Activated CD8-positive, alpha-beta memory T cell treated with anti-CD3 and anti-CD28 coated beads for 36 hours (primary cell): ENCODE data around the gene GPC3. TPM values are rescaled to one million over a fixed set of nuclear protein-coding genes. Genes with fewer than 3 reads are reported as not detected.
"Not testable (repeated sequence)": the region's sequence is repeated elsewhere in the genome, so short reads cannot be mapped to it uniquely, and the experiment has no call there.

ENCODE experiments used
- CTCF ChIA-PET: fragments of 350-600 bp; sonication (Branson Sonifier 250); formaldehyde crosslinking; loops from one replicate; lab custom pipeline; 2021; ENCODE audit warnings: antibody characterized with exemption; lab: Charles Lee
- POLR2A ChIA-PET: fragments of 350-600 bp; sonication (Branson Sonifier 250); formaldehyde crosslinking; loops from one replicate; lab custom pipeline; 2021; ENCODE audit warnings: antibody characterized with exemption; lab: Charles Lee
- total RNA-seq, 2 experiments: library from RNA; stranded (reverse); gene quantifications; one replicate each; pipeline ENCODE4 v1.2.3, GENCODE V29; 2021

The GPC3 gene
- total RNA-seq, 2 experiments from 2014 or later: not detected

DNA sequence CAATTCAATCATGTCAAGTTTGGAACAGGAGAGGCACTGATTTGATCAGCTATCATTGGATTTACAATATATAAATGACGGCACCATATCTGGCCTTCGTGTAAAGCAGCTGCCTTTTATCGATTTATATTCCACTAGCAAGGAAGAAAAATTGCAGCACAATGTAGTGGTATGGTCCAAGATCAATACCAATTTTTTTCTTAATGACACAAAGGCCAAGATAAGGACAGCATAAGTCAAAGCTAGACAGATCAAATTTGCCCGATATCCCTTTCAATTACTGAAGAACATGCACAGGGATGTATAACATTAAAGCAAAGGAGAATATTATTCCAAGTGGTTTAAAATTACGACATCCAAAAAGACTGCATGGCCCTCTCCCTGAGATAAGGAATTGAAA, 167.4 kb downstream of the GPC3 start:
- POLR2A ChIA-PET: no interaction called here
- CTCF ChIA-PET: no interaction called here

DNA sequence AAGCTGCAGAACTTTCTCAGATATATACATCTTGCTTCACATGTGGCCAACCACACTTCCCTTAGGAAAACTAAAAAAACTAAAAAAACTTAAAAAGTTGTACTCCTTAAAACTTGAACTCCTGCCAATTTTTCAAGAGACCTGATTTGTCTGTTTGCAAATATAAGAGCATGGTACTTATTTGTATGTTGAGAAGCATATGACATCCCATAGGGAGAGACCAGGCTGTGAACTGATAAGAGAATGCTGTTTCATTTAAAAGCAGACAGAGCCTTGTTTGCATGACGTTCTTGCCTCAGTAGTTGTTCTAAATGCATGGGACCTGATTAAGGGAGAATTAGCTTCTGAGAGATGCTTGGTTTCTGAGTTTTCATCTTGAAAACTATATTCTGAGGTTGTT, 169.9 kb downstream of the GPC3 start:
- ChIA-PET POLR2A (no interaction called here), CTCF (interaction anchor here (0.8 kb wide), 1 partner anchor 23 kb away, joined by 3 read pairs; no protein-coding TSS in a partner anchor)

DNA sequence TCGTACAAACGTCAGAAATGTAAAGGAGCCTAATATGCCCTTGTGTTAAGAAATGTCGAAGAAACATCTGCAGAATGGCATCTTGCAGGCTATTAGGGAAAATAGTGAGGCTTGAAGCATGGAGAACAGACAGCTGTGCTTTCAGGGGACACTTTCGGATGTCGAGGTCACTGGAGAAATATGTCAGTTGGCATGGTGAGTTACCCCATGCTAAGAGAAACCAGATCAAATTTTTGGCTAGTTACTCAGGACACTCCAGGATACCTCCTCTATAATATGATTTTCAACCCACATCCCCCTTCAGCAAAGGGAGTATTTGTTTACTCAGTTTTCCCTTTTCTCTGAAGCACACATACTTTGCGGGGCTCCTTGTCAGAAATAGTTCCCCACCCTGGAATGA, 171.4 kb downstream of the GPC3 start:
- POLR2A ChIA-PET: no interaction called here
- CTCF ChIA-PET: no interaction called here

DNA sequence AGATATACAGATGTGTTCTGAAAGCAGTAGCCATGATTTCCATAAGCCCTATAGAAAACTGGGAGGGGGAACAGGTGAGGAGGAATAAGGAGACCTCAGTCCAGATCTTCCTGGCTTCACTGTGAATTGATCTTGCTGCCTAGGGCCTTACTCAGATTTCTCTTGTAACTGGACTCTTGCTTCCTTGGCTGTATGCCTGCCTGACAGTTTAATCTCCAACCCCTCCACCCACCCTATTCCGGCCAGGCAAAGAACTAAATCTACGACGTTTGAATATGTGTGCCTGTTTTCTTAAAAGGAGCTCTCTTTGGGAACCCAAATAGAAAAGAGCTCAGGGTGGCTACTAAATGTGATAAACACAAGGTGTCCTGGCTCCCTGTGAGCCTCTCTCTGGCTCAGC, 173.0 kb downstream of the GPC3 start:
- ChIA-PET CTCF (interaction anchor here (1.3 kb wide), 1 partner anchor 20 kb away, joined by 4 read pairs; no protein-coding TSS in a partner anchor), POLR2A (no interaction called here)

DNA sequence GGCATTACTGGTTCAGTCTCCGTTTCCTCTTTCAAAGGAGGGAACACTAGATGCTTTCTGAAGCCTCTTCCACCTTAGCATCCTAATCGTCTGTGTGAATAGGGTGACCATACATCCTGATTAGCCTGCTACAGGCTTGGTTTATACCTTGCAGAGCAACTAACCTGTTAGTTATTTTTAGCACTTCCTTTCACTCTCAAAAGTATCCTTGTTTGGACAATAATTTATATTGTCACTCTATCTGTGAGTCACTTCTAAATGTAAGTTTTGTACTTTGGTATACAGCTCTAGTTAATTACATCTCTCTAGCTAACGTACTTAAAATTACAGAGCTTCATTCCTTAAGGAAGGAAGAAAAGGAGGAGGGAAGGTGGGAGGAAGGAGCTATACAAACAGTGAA, 174.5 kb downstream of the GPC3 start:
- POLR2A ChIA-PET: no interaction called here

DNA sequence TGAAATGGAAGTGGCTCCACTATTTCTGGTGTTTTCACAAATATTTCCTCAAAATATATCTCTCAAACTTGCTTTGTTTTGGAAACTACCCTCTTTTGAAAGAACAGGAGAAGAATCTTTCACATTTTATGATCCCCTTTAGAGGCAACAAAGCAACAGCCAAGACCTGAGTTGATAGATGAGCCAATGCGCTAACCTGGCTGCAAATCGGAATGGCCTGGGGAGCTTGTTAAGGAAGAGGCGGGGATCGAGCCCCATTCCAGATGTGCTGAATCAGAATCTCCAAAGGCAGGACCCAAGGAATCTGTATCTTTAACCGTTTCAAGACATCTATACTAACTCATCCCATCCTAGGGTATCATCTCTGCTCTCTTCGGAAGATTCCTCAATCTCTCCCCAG, 181.3 kb downstream of the GPC3 start:
- ChIA-PET POLR2A (no interaction called here), CTCF (no interaction called here)

More for the DNA sequence above, 174.5 kb downstream of the GPC3 start:
- CTCF ChIA-PET: no interaction called here

DNA sequence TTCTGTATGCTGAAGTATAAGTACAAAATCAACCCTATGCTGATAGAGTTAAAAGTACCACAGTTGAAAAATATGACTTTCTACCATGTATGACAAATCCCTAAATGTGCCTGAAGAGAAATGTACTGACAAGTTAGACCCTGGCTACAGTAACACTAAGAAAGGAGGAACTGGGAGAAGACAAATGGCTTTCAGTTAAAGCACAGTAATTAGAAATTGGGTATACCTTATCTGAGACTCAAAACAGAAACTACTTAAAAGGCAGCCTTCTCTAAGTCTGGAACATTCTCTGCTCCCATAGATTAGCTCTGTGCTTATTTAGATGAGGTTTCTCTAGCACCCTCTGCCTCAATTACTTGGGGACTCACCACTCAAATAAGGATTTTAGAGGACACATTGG, 189.1 kb downstream of the GPC3 start:
- POLR2A ChIA-PET: no interaction called here
- CTCF ChIA-PET: no interaction called here

DNA sequence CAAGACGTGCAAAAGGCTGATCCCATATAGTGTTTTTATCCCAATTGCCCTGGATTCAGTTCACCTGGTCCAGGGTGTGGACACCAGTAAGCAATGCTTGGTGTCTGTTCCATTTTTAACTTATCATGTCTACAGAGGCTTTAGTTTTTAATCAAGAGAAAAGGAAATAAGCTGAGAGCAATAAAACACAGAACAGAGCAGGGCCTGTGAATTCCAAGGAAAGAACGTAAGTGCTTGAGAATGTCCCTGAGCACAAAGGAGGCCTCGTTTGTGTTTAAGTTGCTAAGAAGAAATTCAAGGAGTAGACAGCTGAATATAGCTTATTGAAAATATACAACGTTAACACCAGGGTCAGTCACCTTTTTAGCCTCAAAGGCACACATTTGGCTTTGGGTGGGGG, 191.3 kb downstream of the GPC3 start:
- CTCF ChIA-PET: no interaction called here

DNA sequence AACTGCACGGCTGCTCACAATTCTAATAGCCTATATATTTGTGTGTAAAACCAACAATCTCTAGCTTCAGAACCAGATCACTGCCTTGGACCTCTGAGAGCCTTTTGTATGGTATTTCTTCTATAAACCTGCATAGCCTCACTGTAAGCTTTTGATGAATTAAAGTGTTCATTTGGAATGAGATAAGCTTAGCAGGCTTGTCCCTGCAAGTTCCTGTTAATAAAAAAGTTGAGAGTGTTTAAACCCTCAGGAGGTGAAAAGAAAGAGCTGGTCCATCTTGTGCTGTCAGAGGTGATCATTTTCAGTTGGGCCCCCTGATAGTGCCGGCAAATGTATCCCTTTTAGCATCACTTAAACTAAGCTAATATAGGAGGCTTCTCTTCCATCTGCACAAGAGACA, 191.8 kb downstream of the GPC3 start:
- CTCF ChIA-PET: no interaction called here
- POLR2A ChIA-PET: no interaction called here

More for the DNA sequence above, 191.3 kb downstream of the GPC3 start:
- POLR2A ChIA-PET: no interaction called here

DNA sequence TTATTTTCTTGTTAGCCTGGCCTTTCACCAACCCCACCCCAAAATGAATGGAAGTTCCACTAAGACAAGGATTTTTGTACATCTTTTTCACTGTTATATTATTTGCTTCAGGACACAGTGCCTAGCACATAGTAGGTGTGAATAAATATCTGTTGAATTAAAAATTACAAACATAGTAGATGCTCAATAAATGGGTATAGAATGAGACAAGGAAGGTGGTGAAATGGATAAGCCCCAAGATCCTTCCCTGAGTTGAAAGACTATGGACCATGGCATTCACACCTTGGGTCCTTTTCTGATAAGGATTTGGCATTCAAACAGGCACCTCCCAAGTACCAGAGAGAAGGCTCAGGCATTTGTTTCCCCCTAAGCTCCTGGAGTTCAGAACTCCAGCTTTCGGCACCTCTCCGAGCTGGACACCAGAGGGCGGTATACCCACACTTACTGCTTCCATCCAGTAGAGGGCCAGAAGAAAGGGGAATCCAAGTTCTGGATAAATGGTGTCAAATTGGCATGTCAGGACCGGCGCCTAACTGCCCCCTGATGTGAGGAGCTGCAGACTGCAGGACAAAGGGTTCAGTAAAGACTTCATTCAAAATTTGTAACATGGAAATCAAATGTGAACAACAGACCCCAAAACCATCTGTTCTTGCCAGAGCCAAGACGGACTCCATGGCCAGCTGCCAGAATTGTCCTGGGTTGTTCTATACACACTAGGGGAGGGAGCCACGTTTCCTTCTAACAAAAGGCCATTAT, 193.0 kb downstream of the GPC3 start:
- POLR2A ChIA-PET: no interaction called here
- CTCF ChIA-PET: interaction anchor here (0.8 to 1.2 kb wide), 5 partner anchors 14 to 601 kb away, joined by 3 to 4 read pairs (median 4); no protein-coding TSS in a partner anchor

DNA sequence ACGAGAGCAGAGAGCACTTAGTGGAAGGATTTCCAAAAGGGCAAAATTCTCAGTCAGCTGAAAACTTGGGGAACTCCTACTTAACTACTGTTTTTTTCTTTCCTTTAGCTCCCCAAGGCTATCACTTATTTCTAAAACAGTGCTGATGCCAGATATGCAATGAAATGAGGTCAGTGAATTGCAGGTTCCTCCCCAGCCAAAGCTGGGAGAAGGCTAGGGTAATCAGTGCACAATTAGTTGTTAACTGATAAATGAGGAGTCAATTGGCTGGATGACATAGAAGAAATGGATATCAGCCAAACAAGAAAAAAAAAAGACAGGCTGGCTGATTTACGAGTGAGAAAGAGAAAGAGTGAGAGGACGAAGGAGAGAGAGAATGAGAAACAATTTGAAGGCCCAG, 195.6 kb downstream of the GPC3 start:
- ChIA-PET POLR2A (interaction anchor here (0.7 kb wide), 1 partner anchor 591 kb away, joined by 3 read pairs; no protein-coding TSS in a partner anchor), CTCF (no interaction called here)

DNA sequence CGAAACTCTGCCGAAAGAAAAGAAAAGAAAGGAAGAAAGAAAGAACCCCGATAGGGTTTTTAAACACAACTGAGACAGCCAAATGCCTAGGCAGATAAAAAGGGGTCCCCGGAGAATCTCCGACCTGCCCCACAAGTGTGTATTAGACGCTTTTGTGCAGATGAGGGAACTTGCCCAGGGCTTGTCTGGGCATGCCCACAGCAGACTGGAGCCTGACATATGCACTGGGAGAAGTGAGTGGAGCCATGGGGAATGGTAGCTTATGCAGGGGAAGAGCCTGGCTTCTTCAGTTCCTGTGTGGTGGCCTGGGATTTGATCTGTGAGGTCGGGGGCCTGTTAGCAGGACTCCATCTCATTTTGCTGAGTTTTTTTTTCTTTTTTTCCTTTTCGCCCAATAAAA, 199.0 kb downstream of the GPC3 start:
- CTCF ChIA-PET: interaction anchor here (1.3 kb wide), 1 partner anchor 240 kb away, joined by 3 read pairs; no protein-coding TSS in a partner anchor
- POLR2A ChIA-PET: no interaction called here

DNA sequence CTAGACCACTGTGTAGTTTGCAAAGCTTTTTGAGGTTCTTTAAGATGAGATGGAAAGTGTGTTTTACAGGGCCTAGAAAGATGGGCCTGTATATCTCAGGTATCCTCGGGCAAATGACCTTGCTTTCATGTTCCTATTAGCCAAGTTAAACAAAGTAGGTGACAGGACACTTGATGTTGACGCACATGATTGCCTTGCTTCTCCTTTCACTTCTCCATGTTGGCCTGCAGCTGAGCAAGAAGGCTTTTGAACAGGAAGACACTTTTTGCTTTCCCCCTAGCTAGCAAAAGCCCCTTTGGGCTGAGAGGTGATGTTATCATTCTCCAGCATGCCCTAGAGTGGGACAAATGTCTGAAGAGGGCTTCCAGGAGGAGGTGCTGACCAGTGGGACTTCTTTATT, 202.1 kb downstream of the GPC3 start:
- CTCF ChIA-PET: no interaction called here

DNA sequence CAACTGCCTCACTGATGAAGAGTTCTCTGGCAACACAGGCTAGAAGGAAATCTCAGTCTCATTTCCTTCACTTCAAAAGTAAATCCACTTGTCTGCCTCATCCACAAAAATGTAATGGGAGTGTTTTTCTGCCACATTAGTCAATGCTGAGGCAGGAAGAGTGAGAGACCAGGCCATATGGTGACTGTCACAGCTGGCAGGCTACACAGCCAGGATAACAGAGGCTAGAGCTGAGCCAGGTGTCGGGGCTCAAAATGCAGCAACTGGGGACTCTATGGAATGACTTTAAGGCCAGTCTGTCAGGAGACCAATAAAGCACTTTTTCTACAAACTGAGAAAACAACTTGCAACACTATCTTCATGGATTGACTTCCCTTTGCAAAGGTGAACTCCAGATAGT, 204.2 kb downstream of the GPC3 start:
- CTCF ChIA-PET: no interaction called here
- POLR2A ChIA-PET: no interaction called here

More for the DNA sequence above, 202.1 kb downstream of the GPC3 start:
- POLR2A ChIA-PET: no interaction called here

DNA sequence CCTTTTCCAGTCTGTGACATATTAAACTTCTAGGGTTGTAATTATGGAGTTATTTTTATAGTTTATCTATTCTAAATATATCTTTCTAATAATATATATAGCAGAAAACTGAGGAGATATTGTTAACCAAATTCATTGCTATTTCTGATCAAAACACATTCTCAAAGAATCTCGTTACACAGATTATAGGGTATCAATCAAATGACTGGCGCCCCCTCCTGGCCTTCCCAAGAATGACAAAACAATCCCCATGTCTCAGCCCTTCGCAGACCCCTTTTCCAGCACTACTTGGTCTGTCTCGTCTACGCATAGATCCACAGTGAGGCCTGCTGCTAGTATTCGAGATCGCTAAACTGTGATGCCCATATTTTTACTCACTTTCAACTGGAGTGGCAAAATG, 209.3 kb downstream of the GPC3 start:
- ChIA-PET CTCF (no interaction called here), POLR2A (no interaction called here)

DNA sequence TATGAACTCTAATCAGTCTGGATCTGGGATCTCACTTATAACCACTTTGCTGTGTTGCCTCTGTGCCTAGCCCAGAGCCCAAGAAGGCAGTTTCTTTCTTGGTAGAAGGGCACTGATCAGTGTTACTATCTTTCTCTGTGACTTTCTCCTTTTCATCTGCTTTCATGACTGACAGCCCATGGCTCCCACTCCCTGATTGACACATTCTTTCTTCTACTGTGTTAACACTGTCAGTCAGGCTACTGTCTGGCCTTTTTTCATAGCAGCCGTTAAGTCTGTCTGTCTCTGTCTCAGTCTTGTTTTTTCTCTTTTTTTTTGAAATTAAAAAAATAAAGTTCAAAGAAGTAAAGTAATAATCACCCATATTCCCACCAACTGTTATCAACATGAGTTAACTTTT, 210.6 kb downstream of the GPC3 start:
- POLR2A ChIA-PET: no interaction called here
- CTCF ChIA-PET: no interaction called here

DNA sequence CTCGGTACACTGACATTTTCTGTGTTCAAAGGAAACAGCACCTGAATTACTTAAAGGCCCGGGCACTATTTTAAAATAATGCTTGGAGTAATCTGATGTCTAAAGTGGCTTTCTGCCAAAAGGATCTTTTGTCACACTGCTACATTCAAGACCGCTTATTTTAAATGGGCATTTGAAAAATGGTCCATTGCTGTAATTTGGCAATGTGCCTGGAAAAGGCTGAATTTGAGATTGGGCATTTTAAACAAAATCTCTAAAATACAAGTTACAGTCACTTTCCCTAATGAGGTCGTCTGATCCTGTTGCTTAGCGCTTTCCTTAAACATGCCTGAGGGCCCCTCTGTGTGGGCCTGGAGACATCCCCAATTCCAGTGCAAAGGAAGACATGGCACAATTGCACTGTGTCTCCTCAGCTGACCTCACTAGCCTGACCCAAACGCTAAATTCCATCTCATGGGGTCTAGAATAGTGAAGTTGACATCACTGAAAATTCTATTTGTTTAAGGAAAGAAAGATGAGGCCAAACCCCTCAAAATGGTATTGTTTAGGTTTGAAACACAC, 214.2 kb downstream of the GPC3 start:
- POLR2A ChIA-PET: no interaction called here
- CTCF ChIA-PET: no interaction called here

DNA sequence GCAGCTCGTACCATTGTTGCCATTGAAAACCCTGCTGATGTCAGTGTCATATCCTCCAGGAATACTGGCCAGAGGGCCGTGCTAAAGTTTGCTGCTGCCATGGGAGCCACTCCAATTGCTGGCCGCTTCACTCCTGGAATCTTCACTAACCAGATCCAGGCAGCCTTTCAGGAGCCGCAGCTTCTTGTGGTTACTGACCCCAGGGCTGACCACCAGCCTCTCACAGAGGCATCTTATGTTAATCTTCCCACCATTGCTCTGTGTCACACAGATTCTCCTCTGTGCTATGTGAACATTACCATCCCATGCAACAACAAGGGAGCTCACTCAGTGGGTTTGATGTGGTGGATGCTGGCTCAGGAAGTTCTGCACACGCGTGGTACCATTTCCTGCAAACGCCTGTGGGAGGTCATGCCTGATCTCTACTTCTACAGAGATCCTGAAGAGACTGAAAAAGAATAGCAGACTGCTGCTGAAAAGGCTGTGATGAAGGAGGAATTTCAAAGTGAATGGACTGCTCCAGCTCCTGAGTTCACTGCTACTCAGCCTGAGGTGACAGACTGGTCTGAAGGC, 222.3 kb downstream of the GPC3 start:
- POLR2A ChIA-PET, CTCF ChIA-PET: not testable (repeated sequence)

DNA sequence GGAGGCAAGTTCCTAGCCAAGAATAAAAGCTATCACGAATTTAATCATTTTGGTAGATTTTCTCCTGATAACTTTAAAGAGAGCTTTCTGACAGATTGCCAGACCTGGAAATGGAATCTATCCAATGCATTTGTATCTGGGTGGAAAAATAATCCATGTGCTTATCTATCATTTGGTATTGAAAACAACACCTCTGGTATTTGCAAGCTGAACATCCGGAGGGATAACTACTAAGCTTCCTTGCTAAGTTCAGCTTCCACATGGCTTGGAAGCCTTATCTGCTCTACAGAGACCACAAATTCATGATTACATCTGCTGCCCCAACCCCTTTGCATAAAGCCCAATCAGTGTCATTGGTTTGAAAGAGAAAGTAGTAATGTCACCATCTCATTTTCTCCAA, 230.7 kb downstream of the GPC3 start:
- POLR2A ChIA-PET: no interaction called here
- CTCF ChIA-PET: no interaction called here

DNA sequence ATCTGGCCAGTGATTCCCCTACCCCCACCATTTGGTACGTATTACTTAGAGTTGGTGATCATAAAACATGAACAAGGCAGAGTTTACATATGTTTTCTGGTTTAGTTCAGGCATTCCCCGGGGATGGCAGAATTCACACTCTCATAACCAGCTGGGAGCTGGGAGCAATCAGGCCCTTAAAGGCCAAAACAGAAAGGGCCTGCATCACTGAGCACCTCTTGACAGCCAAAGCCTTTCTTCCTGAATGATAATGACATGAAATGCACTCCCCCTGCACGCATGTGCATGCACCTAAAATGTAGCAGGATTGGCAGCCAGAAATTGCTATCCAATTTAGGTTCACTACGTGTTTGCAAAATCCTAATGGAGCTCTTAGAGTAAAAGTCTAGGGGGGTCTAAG, 235.4 kb downstream of the GPC3 start:
- ChIA-PET CTCF (no interaction called here), POLR2A (no interaction called here)

DNA sequence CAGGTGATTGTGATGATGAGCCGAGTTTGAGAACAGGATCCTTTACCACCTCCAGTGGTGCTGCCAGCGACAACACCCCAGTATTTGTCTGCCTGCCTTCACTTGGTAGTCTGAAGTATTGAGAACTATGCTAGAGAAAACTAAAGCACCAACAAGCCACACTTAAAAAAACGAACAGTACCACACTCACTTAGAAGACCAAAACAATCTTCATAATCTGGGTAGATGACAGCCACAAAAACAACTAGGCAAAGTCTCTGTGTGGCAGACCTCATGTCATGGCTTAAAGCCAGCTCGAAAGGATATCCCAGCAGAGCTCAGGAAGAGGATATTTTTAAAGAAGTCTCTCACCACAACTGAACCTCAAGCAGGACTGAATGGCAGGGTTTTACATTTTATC, 236.0 kb downstream of the GPC3 start:
- ChIA-PET CTCF (no interaction called here), POLR2A (no interaction called here)
